Measurements from ENCODE around the gene RHOD.

Gene RHOD

GRCh38 chr11:67025750-67026149, 30.9 kb upstream of the RHOD start:
- Mint-ChIP-seq H3K4me3 (no peak overlapping the region), H3K9me3 (no peaks in the 10 kb centered on the region), H3K36me3 (ENCODE audit: low read depth) (no peaks in the 10 kb centered on the region), H3K4me1 (ENCODE audit: low read depth) (peaks cover 10% of the 10 kb centered on the region), H3K27ac (no peak overlapping the region), H3K27me3 (peaks cover 88% of the 10 kb centered on the region)
- intact Hi-C loops (cut with micrococcal nuclease), result no loop called here

- peaks cover 10% of the 10 kb centered on the region for H3K4me1 Mint-ChIP-seq (ENCODE audit: low read depth)
Measured at GRCh38 chr11:67026941-67027340, 29.7 kb upstream of the RHOD start.

GRCh38 chr11:67027483-67027930, 29.1 kb upstream of the RHOD start:
- H3K4me3 Mint-ChIP-seq, result no peak overlapping the region
- H3K27me3 Mint-ChIP-seq, result peaks cover 88% of the 10 kb centered on the region
- H3K4me1 Mint-ChIP-seq (ENCODE audit: low read depth), result peaks cover 10% of the 10 kb centered on the region
- no peaks in the 10 kb centered on the region for H3K36me3 Mint-ChIP-seq (ENCODE audit: low read depth)
- H3K27ac Mint-ChIP-seq, result no peak overlapping the region
- intact Hi-C loops (cut with micrococcal nuclease), result no loop called here
- no peaks in the 10 kb centered on the region for H3K9me3 Mint-ChIP-seq

More at GRCh38 chr11:67026941-67027340, 29.7 kb upstream of the RHOD start:
- peaks cover 88% of the 10 kb centered on the region for H3K27me3 Mint-ChIP-seq
- no peaks in the 10 kb centered on the region for H3K9me3 Mint-ChIP-seq
- intact Hi-C loops (cut with micrococcal nuclease), result no loop called here
- H3K27ac Mint-ChIP-seq, result no peak overlapping the region
- H3K4me3 Mint-ChIP-seq, result no peak overlapping the region
- no peaks in the 10 kb centered on the region for H3K36me3 Mint-ChIP-seq (ENCODE audit: low read depth)

- Mint-ChIP-seq H3K4me1 (ENCODE audit: low read depth) (peaks cover 12% of the 10 kb centered on the region), H3K36me3 (ENCODE audit: low read depth) (no peaks in the 10 kb centered on the region), H3K27me3 (peaks cover 86% of the 10 kb centered on the region), H3K9me3 (no peaks in the 10 kb centered on the region), H3K4me3 (no peak overlapping the region), H3K27ac (no peak overlapping the region)
- intact Hi-C loops (cut with micrococcal nuclease), result no loop called here
Measured at GRCh38 chr11:67027943-67028542, 28.6 kb upstream of the RHOD start.

GRCh38 chr11:67029146-67029545, 27.5 kb upstream of the RHOD start:
- no peaks in the 10 kb centered on the region for H3K36me3 Mint-ChIP-seq (ENCODE audit: low read depth)
- H3K4me3 Mint-ChIP-seq, result no peak overlapping the region
- peaks cover 17% of the 10 kb centered on the region for H3K4me1 Mint-ChIP-seq (ENCODE audit: low read depth)
- no peak overlapping the region for H3K27ac Mint-ChIP-seq
- intact Hi-C loops (cut with micrococcal nuclease), result no loop called here
- peaks cover 84% of the 10 kb centered on the region for H3K27me3 Mint-ChIP-seq
- H3K9me3 Mint-ChIP-seq, result no peaks in the 10 kb centered on the region

- peaks cover 22% of the 10 kb centered on the region for H3K4me1 Mint-ChIP-seq (ENCODE audit: low read depth)
- H3K27ac Mint-ChIP-seq, result no peak overlapping the region
- peaks cover 71% of the 10 kb centered on the region for H3K27me3 Mint-ChIP-seq
- H3K36me3 Mint-ChIP-seq (ENCODE audit: low read depth), result no peaks in the 10 kb centered on the region
- H3K4me3 Mint-ChIP-seq, result no peak overlapping the region
- intact Hi-C loops (cut with micrococcal nuclease), result no loop called here
- no peaks in the 10 kb centered on the region for H3K9me3 Mint-ChIP-seq
Measured at GRCh38 chr11:67030976-67031375, 25.7 kb upstream of the RHOD start.

GRCh38 chr11:67031791-67032561, 24.7 kb upstream of the RHOD start:
- H3K9me3 Mint-ChIP-seq, result no peaks in the 10 kb centered on the region
- peaks cover 22% of the 10 kb centered on the region for H3K4me1 Mint-ChIP-seq (ENCODE audit: low read depth)
- H3K36me3 Mint-ChIP-seq (ENCODE audit: low read depth), result no peaks in the 10 kb centered on the region
- no peak overlapping the region for H3K4me3 Mint-ChIP-seq
- intact Hi-C loops (cut with micrococcal nuclease), result no loop called here
- no peak overlapping the region for H3K27ac Mint-ChIP-seq
- peaks cover 67% of the 10 kb centered on the region for H3K27me3 Mint-ChIP-seq

GRCh38 chr11:67032830-67033551, 23.7 kb upstream of the RHOD start:
- H3K4me1 Mint-ChIP-seq (ENCODE audit: low read depth), result peaks cover 22% of the 10 kb centered on the region
- H3K4me3 Mint-ChIP-seq, result no peak overlapping the region
- H3K36me3 Mint-ChIP-seq (ENCODE audit: low read depth), result no peaks in the 10 kb centered on the region
- peaks cover 58% of the 10 kb centered on the region for H3K27me3 Mint-ChIP-seq
- intact Hi-C loops (cut with micrococcal nuclease), result no loop called here
- H3K27ac Mint-ChIP-seq, result no peak overlapping the region
- no peaks in the 10 kb centered on the region for H3K9me3 Mint-ChIP-seq

GRCh38 chr11:67033661-67034166, 22.9 kb upstream of the RHOD start:
- H3K27me3 Mint-ChIP-seq, result peaks cover 56% of the 10 kb centered on the region

GRCh38 chr11:67034350-67034749, 22.3 kb upstream of the RHOD start:
- H3K27ac Mint-ChIP-seq, result no peak overlapping the region
- H3K27me3 Mint-ChIP-seq, result peaks cover 52% of the 10 kb centered on the region
- H3K4me3 Mint-ChIP-seq, result no peak overlapping the region
- H3K4me1 Mint-ChIP-seq (ENCODE audit: low read depth), result peaks cover 22% of the 10 kb centered on the region
- intact Hi-C loops (cut with micrococcal nuclease), result no loop called here
- no peaks in the 10 kb centered on the region for H3K9me3 Mint-ChIP-seq
- H3K36me3 Mint-ChIP-seq (ENCODE audit: low read depth), result no peaks in the 10 kb centered on the region

More at GRCh38 chr11:67033661-67034166, 22.9 kb upstream of the RHOD start:
- no peaks in the 10 kb centered on the region for H3K9me3 Mint-ChIP-seq
- H3K36me3 Mint-ChIP-seq (ENCODE audit: low read depth), result no peaks in the 10 kb centered on the region
- H3K4me1 Mint-ChIP-seq (ENCODE audit: low read depth), result peaks cover 22% of the 10 kb centered on the region
- intact Hi-C loops (cut with micrococcal nuclease), result no loop called here
- no peak overlapping the region for H3K4me3 Mint-ChIP-seq
- no peak overlapping the region for H3K27ac Mint-ChIP-seq

- Mint-ChIP-seq H3K27me3 (peaks cover 35% of the 10 kb centered on the region), H3K4me3 (no peak overlapping the region)
Measured at GRCh38 chr11:67040147-67040546, 16.5 kb upstream of the RHOD start.

GRCh38 chr11:67041602-67042001, 15.0 kb upstream of the RHOD start:
- Mint-ChIP-seq H3K36me3 (ENCODE audit: low read depth) (no peaks in the 10 kb centered on the region), H3K27ac (no peak overlapping the region), H3K9me3 (no peaks in the 10 kb centered on the region), H3K4me1 (ENCODE audit: low read depth) (no peaks in the 10 kb centered on the region), H3K27me3 (peaks cover 44% of the 10 kb centered on the region), H3K4me3 (no peak overlapping the region)
- intact Hi-C loops (cut with micrococcal nuclease), result no loop called here

More at GRCh38 chr11:67040147-67040546, 16.5 kb upstream of the RHOD start:
- H3K9me3 Mint-ChIP-seq, result no peaks in the 10 kb centered on the region
- H3K27ac Mint-ChIP-seq, result no peak overlapping the region
- no peaks in the 10 kb centered on the region for H3K4me1 Mint-ChIP-seq (ENCODE audit: low read depth)
- H3K36me3 Mint-ChIP-seq (ENCODE audit: low read depth), result no peaks in the 10 kb centered on the region
- intact Hi-C loops (cut with micrococcal nuclease), result no loop called here

- Mint-ChIP-seq H3K36me3 (ENCODE audit: low read depth) (no peaks in the 10 kb centered on the region), H3K27me3 (peaks cover 39% of the 10 kb centered on the region), H3K9me3 (no peaks in the 10 kb centered on the region), H3K4me3 (no peak overlapping the region), H3K27ac (no peak overlapping the region), H3K4me1 (ENCODE audit: low read depth) (no peaks in the 10 kb centered on the region)
- intact Hi-C loops (cut with micrococcal nuclease), result no loop called here
Measured at GRCh38 chr11:67043572-67044349, 12.9 kb upstream of the RHOD start.
